SK-N-MC (cell line): ENCODE data around the gene GMPR.

ENCODE experiments used
- EZH2 ChIP-seq: fragments of 200-600 bp; sonication (generic); IDR thresholded peaks from one replicate; pipeline ENCODE4 v1.6.1; 2017; ENCODE audit warnings: antibody characterized with exemption
- FOXP2 ChIP-seq: optimal IDR thresholded peaks from 2 replicates; pipeline ENCODE3; 2011; ENCODE audit warnings: mild to moderate bottlenecking, moderate library complexity; ENCODE audit not compliant: insufficient read depth; ENCODE audit errors: extremely low read length, control extremely low read depth
- POLR2AphosphoS5 ChIP-seq: IDR thresholded peaks from 2 replicates; pipeline ENCODE4 v1.6.1; 2012; ENCODE audit warnings: mild to moderate bottlenecking, low read depth, low read length, borderline replicate concordance

DNA sequence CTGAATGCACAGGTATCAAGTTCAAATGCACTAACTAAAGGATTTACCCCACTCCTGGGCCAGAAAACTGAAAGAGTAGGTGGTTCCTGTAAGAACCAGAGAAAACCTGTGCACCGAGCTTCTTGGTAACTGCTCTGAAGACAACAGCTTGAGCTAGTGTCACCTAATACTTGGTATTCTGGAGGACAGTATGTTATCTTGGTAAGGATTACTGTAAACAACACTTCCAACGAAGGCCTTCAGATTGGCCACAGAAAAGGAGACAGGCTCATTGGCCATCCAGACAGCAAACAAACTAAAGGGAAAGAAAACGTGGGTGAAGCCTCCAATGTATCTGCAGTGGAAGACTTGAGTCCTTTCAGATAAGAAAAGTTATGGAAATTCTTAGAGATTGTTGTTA, 61.5 kb downstream of the GMPR start:
- TF ChIP-seq EZH2 (no peak), POLR2AphosphoS5 (no peak), FOXP2 (no peak)
